ENCODE results near the gene AQP6. TPM values are rescaled to one million over a fixed set of nuclear protein-coding genes. Genes with fewer than 3 reads are reported as not detected.
A peak's percentile ranks its signal among the peaks of the same experiment; 100 is the strongest.

AQP6 gene
- total RNA-seq, 4 donors from 2014 or later, result 0.56 TPM; not detected in 3

- no peak for DNase-seq (ENCODE audit: low spot score)
- ATAC-seq (ENCODE audit: low FRiP score), result peak; percentile 56
- no peak for TF ChIP-seq CTCF (IDR thresholded peaks at IDR 0.05)
Measured at GRCh38 chr12:49974231-49974675, 1.5 kb downstream of the AQP6 start.

- no peak for ATAC-seq (ENCODE audit: low FRiP score)
- no peak for DNase-seq (ENCODE audit: low spot score)
- TF ChIP-seq CTCF (IDR thresholded peaks at IDR 0.05), result no peak
Measured at GRCh38 chr12:49974677-49975317, 2.0 kb downstream of the AQP6 start.

GRCh38 chr12:49975318-49975761 is 2.6 kb downstream of the AQP6 start:
- ATAC-seq (ENCODE audit: low FRiP score), result no peak
- no peak for DNase-seq (ENCODE audit: low spot score)
- no peak for TF ChIP-seq CTCF (IDR thresholded peaks at IDR 0.05)

GRCh38 chr12:49976557-49976956 is 3.8 kb downstream of the AQP6 start:
- TF ChIP-seq CTCF (IDR thresholded peaks at IDR 0.05), result no peak
- ATAC-seq (ENCODE audit: low FRiP score) (no peak), DNase-seq (ENCODE audit: low spot score) (no peak)

- TF ChIP-seq CTCF (IDR thresholded peaks at IDR 0.05), result no peak
- no peak for ATAC-seq (ENCODE audit: low FRiP score)
Measured at GRCh38 chr12:49978125-49978524, 5.4 kb downstream of the AQP6 start.

GRCh38 chr12:49979016-49979586 is 6.4 kb downstream of the AQP6 start:
- TF ChIP-seq CTCF (IDR thresholded peaks at IDR 0.05), result no peak
- no peak for ATAC-seq (ENCODE audit: low FRiP score)
- no peak for DNase-seq (ENCODE audit: low spot score)

More at GRCh38 chr12:49978125-49978524, 5.4 kb downstream of the AQP6 start:
- no peak for DNase-seq (ENCODE audit: low spot score)

- TF ChIP-seq CTCF (IDR thresholded peaks at IDR 0.05), result no peak
- DNase-seq (ENCODE audit: low spot score), result no peak
- ATAC-seq (ENCODE audit: low FRiP score), result no peak
Measured at GRCh38 chr12:49979791-49980190, 7.0 kb downstream of the AQP6 start.
